LNCAP (cell line): ENCODE measurements around the gene BTG4.

Experiments used
- CTCF ChIP-seq: fragments of 450-650 bp; IDR thresholded peaks from 2 replicates; pipeline ENCODE4 v1.5.1; 2017; ENCODE audit warnings: mild to moderate bottlenecking

Gene BTG4

GRCh38 chr11:111452146-111452545, 60.0 kb downstream of the BTG4 start:
- no peak for TF ChIP-seq CTCF

DNA sequence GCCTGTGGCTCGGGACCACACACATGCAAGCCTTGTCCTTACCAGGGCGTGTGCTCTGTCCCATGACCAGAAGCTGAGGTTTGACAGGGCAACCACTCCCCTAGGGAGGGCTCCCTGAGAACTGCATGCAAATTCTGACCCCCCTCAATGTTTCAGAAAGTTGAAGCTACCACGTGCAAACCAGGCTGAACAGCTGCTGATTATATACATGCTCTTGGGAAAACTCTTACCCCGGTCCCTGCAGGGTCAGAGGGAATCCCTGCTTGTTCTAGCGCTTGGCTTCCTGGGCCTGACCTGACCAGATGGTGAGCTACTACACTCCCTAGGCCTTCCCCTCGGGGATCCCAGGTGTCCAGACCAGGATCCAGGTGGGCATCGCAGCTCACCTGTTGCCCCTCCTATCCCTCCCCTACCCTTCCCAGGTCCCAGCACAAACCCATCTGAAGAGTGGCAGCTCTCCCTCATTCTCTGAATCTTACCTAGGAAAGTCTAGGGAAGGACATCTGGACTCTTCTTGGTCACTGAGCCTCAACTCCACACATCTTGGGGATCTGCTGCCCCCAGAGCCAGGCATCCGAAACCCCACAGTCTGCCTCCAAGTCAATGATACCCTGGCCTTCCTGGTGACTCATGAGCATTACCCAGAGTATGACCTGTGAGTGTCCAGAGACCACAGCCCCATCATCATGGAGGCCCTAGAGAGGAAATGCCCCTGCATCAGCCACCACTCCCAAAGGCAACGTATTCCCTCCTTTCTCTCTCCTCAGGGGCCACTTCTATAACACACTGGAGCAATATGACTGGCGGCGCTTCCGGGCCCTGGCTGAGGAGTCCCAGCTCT, 61.5 kb downstream of the BTG4 start:
- TF ChIP-seq CTCF, result no peak

- TF ChIP-seq CTCF, result no peak
Measured at GRCh38 chr11:111449696-111450479, 62.3 kb downstream of the BTG4 start.

GRCh38 chr11:111448831-111449557, 63.2 kb downstream of the BTG4 start:
- no peak for TF ChIP-seq CTCF

GRCh38 chr11:111448414-111448813, 63.8 kb downstream of the BTG4 start:
- TF ChIP-seq CTCF, result no peak

DNA sequence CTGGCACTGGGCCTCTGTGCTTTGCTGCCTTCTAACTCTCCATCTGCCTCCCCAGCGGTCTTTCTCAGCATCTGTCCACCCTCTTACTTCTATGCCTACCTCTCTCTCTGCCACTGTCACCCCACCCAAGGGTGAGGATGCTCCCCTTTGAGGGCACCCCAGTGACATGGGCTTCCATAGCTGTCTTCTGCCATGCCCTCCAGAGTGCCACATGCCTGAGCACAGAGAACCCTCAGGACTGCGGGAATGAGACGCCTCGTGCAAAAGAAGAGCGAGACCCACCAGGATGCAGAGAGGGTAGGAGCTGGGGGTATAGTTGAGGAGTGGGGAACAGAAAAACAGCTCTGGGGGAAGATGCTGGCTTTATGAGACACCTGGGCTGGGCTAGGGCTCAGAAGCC, 64.3 kb downstream of the BTG4 start:
- TF ChIP-seq CTCF, result no peak

DNA sequence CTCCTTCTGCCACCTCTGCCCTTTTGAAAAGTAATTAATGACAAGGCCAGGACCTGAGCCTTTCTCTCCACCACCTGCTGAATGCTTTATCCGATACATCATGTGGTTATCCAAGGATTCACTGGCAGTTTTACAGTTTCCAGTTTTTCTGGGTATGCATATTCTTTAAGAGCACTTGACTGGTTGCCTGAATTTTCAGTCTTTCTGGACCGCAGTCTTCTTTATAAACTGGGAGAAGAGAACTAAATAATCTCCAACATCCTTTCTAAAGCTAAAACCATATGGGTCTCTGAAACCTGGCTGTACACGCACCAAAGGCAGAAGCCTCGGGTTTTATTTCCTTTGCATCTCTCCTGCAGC, 65.1 kb downstream of the BTG4 start:
- TF ChIP-seq CTCF, result no peak
